ENCODE measurements around the gene TBL1X.

DNA sequence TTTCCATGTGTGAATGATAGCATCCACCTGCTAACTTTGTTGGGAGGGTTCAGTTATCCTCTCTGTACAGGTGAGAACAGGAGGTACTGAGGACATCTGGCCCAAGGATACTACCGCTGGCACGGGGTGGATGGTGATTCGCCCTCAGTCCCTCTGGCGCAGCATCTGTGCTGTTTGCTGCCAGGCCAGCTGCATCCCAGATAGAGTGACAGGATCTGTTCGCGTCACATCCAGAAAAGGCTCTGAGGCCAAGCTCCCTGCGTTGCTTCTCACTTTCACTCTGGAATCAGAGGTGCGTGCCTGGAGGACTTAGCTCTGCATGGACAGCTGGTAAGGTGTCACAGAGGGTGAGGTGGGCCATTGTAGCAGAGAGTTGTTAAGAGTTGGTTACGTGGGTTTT is 95.4 kb downstream of the TBL1X start:
- TF ChIP-seq EZH2 (IDR thresholded peaks at IDR 0.05; ENCODE audit: low read depth, unreplicated experiment) (no peak), JUNB (IDR thresholded peaks at IDR 0.05; ENCODE audit: unreplicated experiment) (no peak), STAT1 (IDR thresholded peaks at IDR 0.05; ENCODE audit: unreplicated experiment) (no peak), EZH2phosphoT487 (IDR thresholded peaks at IDR 0.05; ENCODE audit: unreplicated experiment) (no peak), CREB1 (CRISPR knock-in tag; IDR thresholded peaks at IDR 0.05; ENCODE audit: low read depth) (no peak)
- TF ChIP-seq, protein P1, sequence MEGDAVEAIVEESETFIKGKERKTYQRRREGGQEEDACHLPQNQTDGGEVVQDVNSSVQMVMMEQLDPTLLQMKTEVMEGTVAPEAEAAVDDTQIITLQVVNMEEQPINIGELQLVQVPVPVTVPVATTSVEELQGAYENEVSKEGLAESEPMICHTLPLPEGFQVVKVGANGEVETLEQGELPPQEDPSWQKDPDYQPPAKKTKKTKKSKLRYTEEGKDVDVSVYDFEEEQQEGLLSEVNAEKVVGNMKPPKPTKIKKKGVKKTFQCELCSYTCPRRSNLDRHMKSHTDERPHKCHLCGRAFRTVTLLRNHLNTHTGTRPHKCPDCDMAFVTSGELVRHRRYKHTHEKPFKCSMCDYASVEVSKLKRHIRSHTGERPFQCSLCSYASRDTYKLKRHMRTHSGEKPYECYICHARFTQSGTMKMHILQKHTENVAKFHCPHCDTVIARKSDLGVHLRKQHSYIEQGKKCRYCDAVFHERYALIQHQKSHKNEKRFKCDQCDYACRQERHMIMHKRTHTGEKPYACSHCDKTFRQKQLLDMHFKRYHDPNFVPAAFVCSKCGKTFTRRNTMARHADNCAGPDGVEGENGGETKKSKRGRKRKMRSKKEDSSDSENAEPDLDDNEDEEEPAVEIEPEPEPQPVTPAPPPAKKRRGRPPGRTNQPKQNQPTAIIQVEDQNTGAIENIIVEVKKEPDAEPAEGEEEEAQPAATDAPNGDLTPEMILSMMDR (conservative IDR thresholded peaks at IDR 0.05; ENCODE audit: low read depth in 2 of 2), result no peak
- TF ChIP-seq, protein P2, sequence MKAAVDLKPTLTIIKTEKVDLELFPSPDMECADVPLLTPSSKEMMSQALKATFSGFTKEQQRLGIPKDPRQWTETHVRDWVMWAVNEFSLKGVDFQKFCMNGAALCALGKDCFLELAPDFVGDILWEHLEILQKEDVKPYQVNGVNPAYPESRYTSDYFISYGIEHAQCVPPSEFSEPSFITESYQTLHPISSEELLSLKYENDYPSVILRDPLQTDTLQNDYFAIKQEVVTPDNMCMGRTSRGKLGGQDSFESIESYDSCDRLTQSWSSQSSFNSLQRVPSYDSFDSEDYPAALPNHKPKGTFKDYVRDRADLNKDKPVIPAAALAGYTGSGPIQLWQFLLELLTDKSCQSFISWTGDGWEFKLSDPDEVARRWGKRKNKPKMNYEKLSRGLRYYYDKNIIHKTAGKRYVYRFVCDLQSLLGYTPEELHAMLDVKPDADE (IDR thresholded peaks at IDR 0.05), result no peak
- TF ChIP-seq, protein P3, sequence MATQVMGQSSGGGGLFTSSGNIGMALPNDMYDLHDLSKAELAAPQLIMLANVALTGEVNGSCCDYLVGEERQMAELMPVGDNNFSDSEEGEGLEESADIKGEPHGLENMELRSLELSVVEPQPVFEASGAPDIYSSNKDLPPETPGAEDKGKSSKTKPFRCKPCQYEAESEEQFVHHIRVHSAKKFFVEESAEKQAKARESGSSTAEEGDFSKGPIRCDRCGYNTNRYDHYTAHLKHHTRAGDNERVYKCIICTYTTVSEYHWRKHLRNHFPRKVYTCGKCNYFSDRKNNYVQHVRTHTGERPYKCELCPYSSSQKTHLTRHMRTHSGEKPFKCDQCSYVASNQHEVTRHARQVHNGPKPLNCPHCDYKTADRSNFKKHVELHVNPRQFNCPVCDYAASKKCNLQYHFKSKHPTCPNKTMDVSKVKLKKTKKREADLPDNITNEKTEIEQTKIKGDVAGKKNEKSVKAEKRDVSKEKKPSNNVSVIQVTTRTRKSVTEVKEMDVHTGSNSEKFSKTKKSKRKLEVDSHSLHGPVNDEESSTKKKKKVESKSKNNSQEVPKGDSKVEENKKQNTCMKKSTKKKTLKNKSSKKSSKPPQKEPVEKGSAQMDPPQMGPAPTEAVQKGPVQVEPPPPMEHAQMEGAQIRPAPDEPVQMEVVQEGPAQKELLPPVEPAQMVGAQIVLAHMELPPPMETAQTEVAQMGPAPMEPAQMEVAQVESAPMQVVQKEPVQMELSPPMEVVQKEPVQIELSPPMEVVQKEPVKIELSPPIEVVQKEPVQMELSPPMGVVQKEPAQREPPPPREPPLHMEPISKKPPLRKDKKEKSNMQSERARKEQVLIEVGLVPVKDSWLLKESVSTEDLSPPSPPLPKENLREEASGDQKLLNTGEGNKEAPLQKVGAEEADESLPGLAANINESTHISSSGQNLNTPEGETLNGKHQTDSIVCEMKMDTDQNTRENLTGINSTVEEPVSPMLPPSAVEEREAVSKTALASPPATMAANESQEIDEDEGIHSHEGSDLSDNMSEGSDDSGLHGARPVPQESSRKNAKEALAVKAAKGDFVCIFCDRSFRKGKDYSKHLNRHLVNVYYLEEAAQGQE (IDR thresholded peaks at IDR 0.05; ENCODE audit: unreplicated experiment), result no peak

Measured in GM23338 (cell line).